22Rv1 (cell line): ENCODE results near the gene TNFRSF19.

Experiments used
- ZFX ChIP-seq: fragments of 450-650 bp; IDR thresholded peaks from 2 replicates; pipeline ENCODE4 v1.6.1; 2017; ENCODE audit warnings: antibody characterized with exemption, borderline replicate concordance
- TF ChIP-seq, protein P1 (sequence below): fragments of 450-650 bp; IDR thresholded peaks from 2 replicates; pipeline ENCODE4 v1.5.1; 2017; ENCODE audit warnings: mild to moderate bottlenecking

DNA sequence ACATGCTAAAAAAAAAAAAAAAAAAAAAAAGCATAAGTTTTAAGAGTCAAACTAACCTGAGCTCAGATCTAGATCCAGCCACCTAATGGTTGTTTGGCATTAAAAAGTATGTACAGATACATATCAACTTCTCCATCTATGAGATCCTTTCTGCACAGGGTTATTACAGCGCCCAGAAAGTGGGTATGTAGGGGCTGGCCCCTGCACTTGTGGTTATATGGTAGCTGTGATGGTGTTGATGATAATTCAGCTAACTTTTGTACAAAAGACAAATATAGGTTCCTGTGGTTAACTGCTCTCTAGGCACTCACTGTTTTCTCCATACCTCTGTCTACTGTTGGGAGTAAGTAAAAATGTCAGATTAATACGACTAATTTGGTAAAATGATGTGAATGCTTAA is 81.7 kb downstream of the TNFRSF19 start:
- TF ChIP-seq, protein P1, sequence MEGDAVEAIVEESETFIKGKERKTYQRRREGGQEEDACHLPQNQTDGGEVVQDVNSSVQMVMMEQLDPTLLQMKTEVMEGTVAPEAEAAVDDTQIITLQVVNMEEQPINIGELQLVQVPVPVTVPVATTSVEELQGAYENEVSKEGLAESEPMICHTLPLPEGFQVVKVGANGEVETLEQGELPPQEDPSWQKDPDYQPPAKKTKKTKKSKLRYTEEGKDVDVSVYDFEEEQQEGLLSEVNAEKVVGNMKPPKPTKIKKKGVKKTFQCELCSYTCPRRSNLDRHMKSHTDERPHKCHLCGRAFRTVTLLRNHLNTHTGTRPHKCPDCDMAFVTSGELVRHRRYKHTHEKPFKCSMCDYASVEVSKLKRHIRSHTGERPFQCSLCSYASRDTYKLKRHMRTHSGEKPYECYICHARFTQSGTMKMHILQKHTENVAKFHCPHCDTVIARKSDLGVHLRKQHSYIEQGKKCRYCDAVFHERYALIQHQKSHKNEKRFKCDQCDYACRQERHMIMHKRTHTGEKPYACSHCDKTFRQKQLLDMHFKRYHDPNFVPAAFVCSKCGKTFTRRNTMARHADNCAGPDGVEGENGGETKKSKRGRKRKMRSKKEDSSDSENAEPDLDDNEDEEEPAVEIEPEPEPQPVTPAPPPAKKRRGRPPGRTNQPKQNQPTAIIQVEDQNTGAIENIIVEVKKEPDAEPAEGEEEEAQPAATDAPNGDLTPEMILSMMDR = no peak
- TF ChIP-seq ZFX = no peak
